GM12892 (cell line): ENCODE measurements around the gene MACROD2.

Source experiments
- DNase-seq: peaks from one replicate; pipeline ENCODE4 v3.0.0; 2011; ENCODE audit not compliant: insufficient read length
- FAIRE-seq: peaks from 2 replicates; lab custom pipeline; 2011; peaks lifted over from hg19 to GRCh38; lab: Jason Lieb, UNC
- POLR2A ChIP-seq: IDR thresholded peaks from 2 replicates; pipeline ENCODE4 v1.6.1; 2011; ENCODE audit warnings: low read depth, low read length, control low read depth
- POLR2AphosphoS5 ChIP-seq: IDR thresholded peaks from 2 replicates; pipeline ENCODE4 v1.6.1; 2011; ENCODE audit warnings: low read depth, low read length, control low read depth
- TAF1 ChIP-seq: IDR thresholded peaks from 2 replicates; pipeline ENCODE4 v1.6.1; 2011; ENCODE audit warnings: low read depth, mild to moderate bottlenecking, control low read depth, low read length, borderline replicate concordance

MACROD2 gene

DNA sequence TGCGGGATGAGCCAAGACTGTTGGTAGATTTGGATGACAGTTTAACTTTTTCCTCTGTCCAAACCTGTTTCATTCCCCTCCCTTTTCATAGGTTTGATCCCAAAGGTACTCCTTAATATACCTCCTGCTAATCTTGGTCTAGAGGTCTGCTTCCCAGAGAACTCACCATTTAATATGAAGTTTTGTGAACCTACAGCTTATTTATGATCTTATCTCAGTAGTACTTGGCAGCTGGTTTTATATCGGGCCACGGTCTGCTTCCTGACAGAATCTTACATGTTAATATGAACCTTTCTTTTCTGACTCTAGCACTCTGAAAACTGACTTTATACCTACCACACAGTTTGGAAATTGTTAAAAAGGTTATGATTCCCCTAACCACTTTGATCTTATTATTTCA is 138.7 kb downstream of the MACROD2 start:
- no peak for DNase-seq
- TF ChIP-seq POLR2A = no peak
- no peak for FAIRE-seq

DNA sequence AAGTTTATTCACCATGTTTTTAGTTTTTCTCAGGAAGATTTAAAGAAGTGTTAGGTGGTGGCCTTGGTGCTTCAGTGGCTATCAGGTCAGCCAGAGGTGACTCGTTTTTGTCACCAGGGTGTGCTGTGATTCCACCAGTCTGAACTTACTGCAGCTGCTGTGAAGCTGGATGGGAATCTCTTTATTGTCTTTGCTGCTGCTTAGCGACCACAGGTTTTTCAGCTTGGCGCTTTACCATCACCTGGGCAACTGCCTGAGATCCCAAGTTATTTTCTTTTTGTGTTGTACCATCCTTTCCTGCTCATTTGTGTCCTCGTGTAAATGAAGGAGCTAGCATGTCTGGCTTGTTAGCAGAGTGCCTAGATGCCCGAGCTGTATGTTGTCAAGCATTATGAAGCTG is 146.9 kb downstream of the MACROD2 start:
- TF ChIP-seq POLR2AphosphoS5 = no peak
- no peak for TF ChIP-seq TAF1
- TF ChIP-seq POLR2A = no peak

DNA sequence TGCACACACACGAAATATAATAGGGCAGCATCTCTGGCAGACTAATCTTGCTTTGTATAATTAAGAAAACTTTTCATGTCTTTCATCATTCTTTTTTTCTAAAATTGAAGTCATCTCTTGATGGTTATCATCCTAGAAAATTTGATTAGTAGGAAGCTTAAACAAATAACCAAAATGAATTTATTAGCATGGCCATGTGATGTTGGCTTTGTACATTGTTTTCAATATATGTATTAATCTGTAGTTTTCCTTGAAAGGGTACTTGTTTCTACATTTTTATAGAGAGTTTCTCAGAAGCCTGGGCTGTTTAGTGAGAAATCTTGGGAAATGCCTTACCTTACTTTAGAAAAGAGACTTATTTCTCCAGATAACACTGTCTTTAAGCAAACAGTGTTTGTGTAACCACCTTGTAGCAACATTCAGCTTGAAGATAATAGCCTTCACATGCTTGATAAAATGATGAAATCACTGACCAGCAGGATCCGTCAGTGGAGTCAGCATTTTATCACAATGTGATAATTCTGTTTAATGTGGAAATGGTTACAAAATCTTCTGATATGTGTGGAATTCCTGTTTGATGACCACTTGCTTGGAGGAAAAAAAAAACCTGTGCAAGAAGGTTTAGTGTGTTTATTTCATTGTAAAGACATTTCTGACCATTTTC is 147.8 kb downstream of the MACROD2 start:
- FAIRE-seq (no peak), DNase-seq (no peak)
- TF ChIP-seq POLR2AphosphoS5 (no peak), TAF1 (no peak), POLR2A (no peak)

More for the DNA sequence above, 146.9 kb downstream of the MACROD2 start:
- FAIRE-seq (no peak), DNase-seq (no peak)

DNA sequence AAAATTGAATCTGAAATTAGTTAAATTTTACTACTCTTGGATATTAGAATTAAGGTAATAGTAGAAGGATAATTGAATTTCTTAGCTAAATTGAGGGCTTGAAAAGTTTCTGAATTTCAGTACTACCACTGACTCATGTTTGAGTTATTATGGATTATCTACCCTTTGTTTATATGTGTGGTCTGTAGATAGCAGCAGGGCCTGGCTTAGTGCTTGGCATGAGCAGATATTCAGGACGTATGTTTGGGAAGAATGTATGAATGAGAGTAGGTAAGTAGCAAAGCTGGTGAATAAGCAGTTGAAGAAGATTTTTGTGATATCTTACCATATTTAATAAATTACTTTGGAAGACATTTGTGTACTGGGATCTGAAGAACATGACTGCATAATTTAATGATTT is 152.7 kb downstream of the MACROD2 start:
- TF ChIP-seq POLR2A (no peak), POLR2AphosphoS5 (no peak), TAF1 (no peak)
- DNase-seq (no peak), FAIRE-seq (no peak)

DNA sequence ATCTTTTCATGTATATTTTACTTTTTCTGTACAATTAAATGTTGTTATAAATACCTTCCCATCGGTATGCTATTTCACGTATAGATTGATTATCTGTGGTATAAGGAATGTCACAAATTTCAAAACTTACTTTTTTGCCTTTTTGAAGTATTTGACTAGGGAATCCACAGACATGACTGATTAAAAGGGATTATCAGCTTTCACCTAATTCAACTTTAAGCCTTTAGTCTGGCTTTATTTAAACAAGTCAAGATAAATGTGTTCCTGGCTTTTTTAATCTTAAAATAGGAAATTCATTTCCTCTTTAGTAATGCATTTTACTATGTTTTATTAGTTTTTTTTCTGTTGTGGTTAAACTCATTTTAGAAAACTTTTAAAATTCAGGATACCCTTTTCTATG is 160.0 kb downstream of the MACROD2 start:
- DNase-seq (no peak), FAIRE-seq (no peak)
- TF ChIP-seq POLR2A (no peak), TAF1 (no peak), POLR2AphosphoS5 (no peak)

DNA sequence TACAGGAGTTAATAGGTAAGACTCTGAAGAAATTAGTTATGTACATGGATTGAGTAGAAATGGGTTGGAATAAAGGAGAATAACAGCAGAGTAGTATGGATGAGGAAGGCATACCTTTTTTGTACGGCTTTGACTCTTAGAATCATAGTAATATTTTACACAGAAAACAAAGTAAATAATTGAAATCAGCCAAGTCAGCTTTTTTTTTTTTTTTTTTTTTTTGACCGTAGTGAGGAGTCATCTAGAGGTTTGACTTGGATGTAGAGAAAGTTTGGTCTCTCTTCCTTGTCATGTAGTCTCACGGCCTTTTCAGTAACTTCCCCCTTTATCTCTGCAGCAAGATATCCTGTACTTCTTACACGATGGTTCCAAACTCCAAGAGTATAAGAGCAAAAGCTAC is 183.2 kb downstream of the MACROD2 start:
- DNase-seq (no peak), FAIRE-seq (no peak)
- TF ChIP-seq TAF1 (no peak), POLR2A (no peak), POLR2AphosphoS5 (no peak)

DNA sequence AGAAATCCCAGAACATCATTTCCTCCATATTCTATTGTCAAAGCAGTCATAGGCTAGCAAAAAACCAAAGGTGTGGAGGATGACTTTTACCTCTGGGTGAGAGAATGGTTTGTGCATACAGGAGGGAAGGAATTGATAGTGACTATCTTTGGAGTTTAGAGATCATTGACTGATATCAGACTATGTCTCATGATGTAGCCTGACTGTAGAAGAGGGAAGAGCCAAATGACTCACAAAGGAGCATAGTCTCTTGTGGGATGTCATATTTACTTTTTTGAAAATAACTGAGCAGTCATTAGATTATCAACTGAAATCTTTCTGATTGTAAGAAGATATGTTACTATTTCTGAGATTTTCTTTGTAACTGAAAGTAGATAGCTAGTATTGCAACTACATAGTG is 183.6 kb downstream of the MACROD2 start:
- FAIRE-seq (no peak), DNase-seq (no peak)
- no peak for TF ChIP-seq TAF1
- no peak for TF ChIP-seq POLR2A
- TF ChIP-seq POLR2AphosphoS5 = no peak

DNA sequence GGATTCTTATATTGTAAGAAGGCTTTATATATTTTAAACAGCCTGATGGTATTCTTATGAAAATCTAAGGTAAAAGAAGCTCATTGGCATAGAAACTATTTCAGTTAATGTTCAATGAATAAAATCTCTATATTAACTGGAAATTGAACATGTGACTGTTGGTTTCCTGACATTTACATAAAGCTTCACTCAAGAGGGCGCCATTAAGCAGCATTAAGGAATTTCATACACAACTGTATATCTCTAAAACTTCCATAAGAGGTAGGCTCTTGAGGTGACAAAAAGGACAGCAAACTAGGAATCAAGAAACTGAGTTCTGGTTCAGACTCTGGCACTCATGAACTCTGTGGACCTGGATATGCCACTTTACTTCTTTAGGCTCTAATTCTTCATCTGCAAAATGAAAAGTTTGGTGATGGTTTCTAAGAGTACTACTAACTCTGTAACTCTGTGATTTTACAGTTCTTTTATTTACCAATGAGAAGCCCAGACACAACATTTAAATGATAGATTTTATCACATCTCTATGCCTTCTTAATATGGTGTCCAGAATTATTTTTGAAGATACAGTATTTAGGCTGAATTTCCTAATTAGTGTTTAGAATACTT is 194.6 kb downstream of the MACROD2 start:
- no peak for FAIRE-seq
- no peak for DNase-seq
- TF ChIP-seq POLR2AphosphoS5 (no peak), POLR2A (no peak), TAF1 (no peak)

DNA sequence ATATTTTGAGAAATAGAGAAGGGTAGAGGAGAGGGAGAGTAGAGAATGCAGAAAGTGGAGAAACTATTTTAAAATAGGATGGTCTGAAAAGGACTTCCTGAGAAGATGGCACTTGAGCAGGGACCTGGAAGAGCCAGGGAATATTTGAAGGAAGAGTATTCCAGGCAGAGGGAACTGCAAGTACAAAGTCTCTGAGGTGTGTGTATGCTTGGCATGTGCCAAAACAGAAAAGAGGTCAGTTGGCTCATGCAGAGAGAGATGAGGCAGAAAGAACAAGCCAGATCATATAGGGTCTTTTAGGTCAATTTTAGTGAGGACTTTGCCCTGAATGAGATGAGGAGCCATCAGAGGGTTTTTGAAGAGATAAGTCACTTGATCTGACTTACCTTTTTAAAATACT is 196.2 kb downstream of the MACROD2 start:
- DNase-seq (no peak), FAIRE-seq (no peak)
- TF ChIP-seq POLR2A (no peak), TAF1 (no peak), POLR2AphosphoS5 (no peak)

DNA sequence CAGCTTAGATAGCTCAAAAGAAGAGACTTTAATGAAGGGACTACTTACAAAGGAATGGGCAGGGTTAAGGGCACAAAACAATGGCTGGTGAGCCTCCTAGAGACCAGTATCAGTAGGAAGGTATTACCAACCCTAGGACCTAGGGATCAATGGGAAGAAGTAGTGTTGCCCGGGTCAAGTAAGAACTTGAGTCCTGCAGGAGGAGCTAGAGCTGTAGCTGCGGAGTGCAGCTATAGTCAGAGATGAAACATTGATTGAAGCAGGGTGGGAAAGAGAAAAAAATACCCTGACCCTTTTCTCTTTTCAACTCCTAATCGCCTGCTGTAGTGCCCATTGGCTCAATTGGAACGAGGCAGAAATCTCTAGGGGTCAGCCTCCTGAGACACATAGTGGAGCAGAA is 198.1 kb downstream of the MACROD2 start:
- TF ChIP-seq POLR2A (no peak), TAF1 (no peak), POLR2AphosphoS5 (no peak)
- FAIRE-seq = no peak

DNA sequence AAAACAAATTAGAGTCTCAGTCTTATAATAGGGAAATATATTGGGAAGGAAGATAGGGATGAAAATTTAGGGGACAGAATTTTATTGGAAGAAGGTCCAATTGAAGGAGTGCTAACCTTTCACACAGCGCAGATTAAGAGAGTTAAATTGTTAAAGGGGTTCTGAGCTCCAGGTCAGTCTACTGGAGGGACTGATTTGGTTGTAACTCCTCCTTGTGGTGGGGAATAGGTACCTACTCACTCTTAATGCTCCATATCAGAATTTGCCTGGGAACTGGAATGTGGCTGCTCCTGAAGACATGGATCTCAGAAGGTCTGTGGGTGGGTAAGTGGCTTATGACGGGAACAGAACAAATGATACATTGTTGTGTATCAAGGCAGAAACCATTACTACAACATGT is 198.6 kb downstream of the MACROD2 start:
- TF ChIP-seq TAF1 = no peak
- no peak for FAIRE-seq
- no peak for DNase-seq

More for the DNA sequence above, 198.1 kb downstream of the MACROD2 start:
- DNase-seq = no peak

DNA sequence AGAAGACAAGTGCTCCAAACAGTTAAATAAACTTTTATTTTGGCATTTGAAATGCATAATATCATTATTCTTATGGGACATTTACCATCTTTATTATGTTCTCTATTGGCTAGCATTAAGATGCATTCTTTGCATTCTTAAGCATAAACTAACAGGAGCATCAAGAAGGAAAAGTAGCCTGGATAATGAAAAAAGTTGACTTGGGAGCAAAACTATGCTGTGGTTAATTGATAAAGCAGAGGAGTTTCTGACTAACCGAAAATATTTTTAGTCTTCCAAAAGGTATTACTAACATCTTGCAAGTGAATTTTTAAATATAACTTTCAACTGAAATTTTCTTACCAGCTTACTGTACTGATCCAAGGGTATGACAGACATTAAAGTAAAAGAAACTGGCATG is 201.8 kb downstream of the MACROD2 start:
- DNase-seq (no peak), FAIRE-seq (no peak)
- TF ChIP-seq TAF1 (no peak), POLR2AphosphoS5 (no peak), POLR2A (no peak)

DNA sequence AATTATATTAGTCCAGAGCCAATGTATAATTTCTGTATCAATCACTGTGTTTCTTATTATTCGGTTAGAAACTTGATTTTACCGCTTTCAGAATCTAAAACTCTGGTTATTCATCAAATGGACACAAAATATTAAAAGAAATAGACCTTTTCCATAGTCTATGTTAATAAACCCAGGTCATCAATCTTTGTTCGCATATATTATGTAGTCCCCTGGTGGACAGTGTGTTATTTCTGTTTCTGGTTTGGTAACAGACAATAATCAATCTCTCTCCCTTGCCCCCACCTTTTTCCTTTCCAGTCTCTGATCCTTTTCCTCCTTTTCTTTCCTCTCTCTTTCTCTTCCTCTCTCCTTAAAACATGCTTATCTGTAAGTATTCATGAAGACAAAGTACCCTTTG is 203.1 kb downstream of the MACROD2 start:
- no peak for DNase-seq
- TF ChIP-seq POLR2A (no peak), POLR2AphosphoS5 (no peak), TAF1 (no peak)
- FAIRE-seq = no peak

DNA sequence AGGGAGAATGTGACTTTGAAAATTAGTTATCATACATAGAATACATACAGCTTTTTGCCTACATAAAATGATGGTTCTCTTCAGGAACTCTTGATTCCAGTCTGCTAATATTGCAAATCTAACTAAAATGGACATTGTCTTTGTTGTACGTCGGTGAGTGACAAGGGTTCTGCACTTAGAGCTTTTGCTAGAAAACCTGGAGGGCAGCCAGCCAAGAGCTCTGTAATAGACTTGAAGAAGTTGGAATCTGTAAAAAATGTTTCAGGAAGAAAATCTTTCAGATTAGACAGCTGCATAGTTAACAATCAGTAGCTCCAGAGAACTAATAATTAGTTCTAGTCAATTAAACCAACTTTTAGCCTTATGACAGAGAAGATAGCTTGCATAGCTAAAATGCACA is 203.8 kb downstream of the MACROD2 start:
- FAIRE-seq (no peak), DNase-seq (no peak)
- no peak for TF ChIP-seq TAF1
- TF ChIP-seq POLR2AphosphoS5 = no peak
- TF ChIP-seq POLR2A = no peak
